HepG2 (cell line): ENCODE data around the gene FAF1. TPM values are rescaled to one million over a fixed set of nuclear protein-coding genes. Genes with fewer than 3 reads are reported as not detected.

Experiments
- ATAC-seq: fragments of 200-7000 bp; cut with Tn5 transposase; 3 replicates; pipeline ENCODE4 v1.9.1; 2020; ENCODE audit warnings: mild to moderate bottlenecking, moderate library complexity
- BruUV-seq: library from RNA; stranded (reverse); fragments of 400-500 nt; replicated peaks from 2 replicates; lab custom pipeline; 2021; lab: Mats Ljungman, UMichigan
- CTCF ChIA-PET: fragments of 300-600 bp; formaldehyde crosslinking; extraction: SDS; loops from one replicate; lab custom pipeline; 2021; ENCODE audit warnings: low total read pairs, inconsistent platforms, low intra/inter-chr PET ratio; lab: Yijun Ruan, JAX
- POLR2A ChIA-PET: fragments of 350-600 bp; sonication (Branson Sonifier 250); formaldehyde crosslinking; loops from one replicate; lab custom pipeline; 2020; ENCODE audit warnings: antibody characterized with exemption, inconsistent platforms; lab: Yijun Ruan, JAX
- DNase-seq: peaks from one replicate; pipeline ENCODE4 v3.0.0-alpha.2; 2015; ENCODE audit warnings: low spot score
- FAIRE-seq: peaks from 3 replicates; lab custom pipeline; 2011; peaks lifted over from hg19 to GRCh38; lab: Jason Lieb, UNC
- H2AFZ ChIP-seq: one replicate; pipeline ENCODE4 v1.6.1; 2011; ENCODE audit warnings: low read length, inconsistent platforms
- H3K27ac ChIP-seq: fragments of 300-600 bp; 3 replicates; pipeline ENCODE4 v1.8.0; 2011; ENCODE audit warnings: mixed run types, mild to moderate bottlenecking, mixed read lengths, low read length, inconsistent platforms; ENCODE audit not compliant: insufficient read depth; ENCODE audit errors: extremely low read length
- H3K27me3 ChIP-seq, 2 experiments: fragments of 200-600 bp in 1 of 2; 2 replicates in 1 of 2; 3 replicates in 1 of 2; pipeline versions ENCODE4 v1.6.0 to v1.8.0; 2011; ENCODE audit warnings: low read length in 2 of 2, mild to moderate bottlenecking in 2 of 2, moderate library complexity in 2 of 2, inconsistent platforms in 1 of 2; ENCODE audit not compliant: insufficient read depth in 2 of 2, control insufficient read depth in 1 of 2
- H3K36me3 ChIP-seq, 2 experiments: fragments of 200-600 bp in 1 of 2; replicated peaks in 1 of 2; 2 replicates in 1 of 2; 3 replicates in 1 of 2; pipeline versions ENCODE4 v1.5.1 to v1.8.0; 2011; ENCODE audit warnings: low read length in 2 of 2, inconsistent platforms in 1 of 2; ENCODE audit not compliant: insufficient read depth in 2 of 2, control insufficient read depth in 1 of 2
- H3K4me1 ChIP-seq: 2 replicates; pipeline ENCODE4 v1.5.1; 2012; ENCODE audit warnings: low read length, inconsistent platforms; ENCODE audit not compliant: insufficient read depth
- H3K4me2 ChIP-seq: 2 replicates; pipeline ENCODE4 v1.6.0; 2011; ENCODE audit warnings: low read depth, low read length, inconsistent platforms
- H3K4me3 ChIP-seq, 3 experiments: fragments of 200-600 bp in 1 of 3; sonication (generic), shearing (Covaris generic) in 1 of 3; replicated peaks in 1 of 3; 2 replicates each; pipeline ENCODE4 v1.5.1; 2011 to 2016; ENCODE audit warnings: low read length in 3 of 3, inconsistent platforms in 2 of 3, low read depth in 2 of 3, mild to moderate bottlenecking in 2 of 3, control low read depth in 1 of 3, mixed read lengths in 1 of 3; ENCODE audit not compliant: insufficient read depth in 1 of 3
- H3K79me2 ChIP-seq: one replicate; pipeline ENCODE4 v1.6.1; 2011; ENCODE audit warnings: low read length, inconsistent platforms; ENCODE audit not compliant: insufficient read depth
- H3K9ac ChIP-seq: 2 replicates; pipeline ENCODE4 v1.6.0; 2011; ENCODE audit warnings: mild to moderate bottlenecking, low read depth, low read length, inconsistent platforms; ENCODE audit not compliant: insufficient read depth
- H3K9me3 ChIP-seq: 2 replicates; pipeline ENCODE4 v1.5.1; 2012; ENCODE audit warnings: mild to moderate bottlenecking, low read length
- H4K20me1 ChIP-seq: 2 replicates; pipeline ENCODE4 v1.6.0; 2011; ENCODE audit warnings: inconsistent platforms, mild to moderate bottlenecking, low read length, moderate library complexity; ENCODE audit not compliant: insufficient read depth
- ELF4 ChIP-seq: sonication (generic); formaldehyde crosslinking; IDR thresholded peaks from 2 replicates; pipeline ENCODE4 v1.5.0; 2020; ENCODE audit warnings: missing genetic modification reagents, mild to moderate bottlenecking, moderate library complexity, borderline replicate concordance
- KLF9 ChIP-seq: IDR thresholded peaks from 2 replicates; pipeline ENCODE4 v1.6.1; 2016; ENCODE audit warnings: low read depth
- MXD1 ChIP-seq: sonication (generic); formaldehyde crosslinking; IDR thresholded peaks from 2 replicates; pipeline ENCODE4 v1.4.0; 2020; ENCODE audit warnings: mild to moderate bottlenecking, missing genetic modification reagents
- NFRKB ChIP-seq: fragments of 450-650 bp; IDR thresholded peaks from 2 replicates; pipeline ENCODE4 v1.6.1; 2017
- NRL ChIP-seq: sonication (generic); formaldehyde crosslinking; IDR thresholded peaks from 2 replicates; pipeline ENCODE4 v1.5.0; 2020; ENCODE audit warnings: missing genetic modification reagents, mild to moderate bottlenecking, moderate library complexity, borderline replicate concordance
- PRDM15 ChIP-seq: sonication (generic); formaldehyde crosslinking; IDR thresholded peaks from 2 replicates; pipeline ENCODE4 v1.4.0; 2020; ENCODE audit warnings: missing genetic modification reagents
- TFAP4 ChIP-seq: sonication (generic); IDR thresholded peaks from 2 replicates; pipeline ENCODE4 v1.6.1; 2016; ENCODE audit warnings: low read depth, borderline replicate concordance
- TFE3 ChIP-seq: IDR thresholded peaks from 2 replicates; pipeline ENCODE4 v1.6.1; 2016
- ZNF335 ChIP-seq: sonication (generic); formaldehyde crosslinking; IDR thresholded peaks from 2 replicates; pipeline ENCODE4 v1.4.0; 2020; ENCODE audit warnings: missing genetic modification reagents
- ZNF678 ChIP-seq: sonication (generic); formaldehyde crosslinking; IDR thresholded peaks from 2 replicates; pipeline ENCODE4 v1.4.0; 2020; ENCODE audit warnings: mild to moderate bottlenecking, missing genetic modification reagents
- WGBS: methylation state at CpG from one replicate; pipeline ENCODE4 v1.1.6; 2017; ENCODE audit warnings: low lambda C conversion rate; 5-methylcytosine and 5-hydroxymethylcytosine counted together
- in situ Hi-C: cut with HindIII; loops from 2 replicates; pipeline ENCODE4 v1.10.0; 2017; ENCODE audit warnings: low pct_unique_long_range_greater_than_20kb; ENCODE audit not compliant: extremely low pct_ligation_motif_present
- intact Hi-C: fragments of 100-400 bp; cut with micrococcal nuclease; formaldehyde crosslinking; loops from one replicate; pipeline ENCODE4 v1.10.0; 2022; ENCODE audit not compliant: unreplicated experiment
- polyA plus RNA-seq, 8 experiments: library from polyadenylated mRNA; depleted of rRNA in 3 of 8; stranded (reverse) in 7 of 8; unstranded in 1 of 8; fragments of >200 nt; fragmentation: Illumina TruSeq in 4 of 8; extraction: Trizol in 4 of 8; gene quantifications; 2 replicates each; pipeline versions ENCODE4 v1.2.1 to v1.2.3, GENCODE V29; 2011 to 2016; ENCODE audit warnings: low read depth in 4 of 8, missing spikeins in 1 of 8, mixed read lengths in 1 of 8; ENCODE audit not compliant: insufficient read depth in 1 of 8
- total RNA-seq, 5 experiments: library from RNA; depleted of rRNA; stranded (reverse); fragments of >200 nt; fragmentation: Illumina TruSeq; extraction: Trizol; gene quantifications; 2 replicates each; pipeline ENCODE4 v1.2.3, GENCODE V29; 2016; ENCODE audit warnings: low read depth in 1 of 5

Gene FAF1
- total and polyA plus RNA-seq, 2 of the 13 experiments (the other 11 are each of a cell fraction or from before 2014, with no cell fraction given): 19.4 to 63.3 TPM

- TF ChIP-seq PRDM15 (no peak), ZNF335 (CRISPR knock-in tag) (no peak), TFE3 (CRISPR knock-in tag) (no peak), ZNF678 (no peak), KLF9 (CRISPR knock-in tag) (no peak), TFAP4 (no peak), ELF4 (CRISPR knock-in tag) (no peak)
Observed at GRCh38 chr1:50860256-50860655, 99.8 kb downstream of the FAF1 start (continued).

- no TSS peak for BruUV-seq
- TF ChIP-seq MXD1 (CRISPR knock-in tag) (no peak), NRL (CRISPR knock-in tag) (no peak), NFRKB (no peak)
- Histone ChIP-seq H3K36me3 (no peaks in the 10 kb centered on the region), H3K4me2 (no peak overlapping the region), H3K4me3 (no peak overlapping the region), H2AFZ (no peak overlapping the region), H3K9me3 (peaks cover 12% of the 10 kb centered on the region; the same call in 1 of the 2 replicates), H3K79me2 (peaks cover 32% of the 10 kb centered on the region), H3K27me3 (no peaks in the 10 kb centered on the region), H3K4me1 (peaks cover 13% of the 10 kb centered on the region), H3K9ac (no peak overlapping the region), H4K20me1 (no peaks in the 10 kb centered on the region), H3K27ac (no peak overlapping the region)
- FAIRE-seq (no peak), ATAC-seq (no peak), DNase-seq (no peak)
- ChIA-PET CTCF (no interaction called here), POLR2A (no interaction called here)
- intact Hi-C loops: loop anchor here (10.0 kb wide), 1 partner anchor 85 kb away; no protein-coding TSS in a partner anchor
- in situ Hi-C loops: no loop called here
- 100% methylated on average over 1 of the region's 1 CpG for WGBS
Observed at GRCh38 chr1:50859657-50860056, 100.4 kb downstream of the FAF1 start.
